ENCODE measurements around the gene PTX3.

PTX3 gene

GRCh38 chr3:157459706-157460105 is 23.1 kb downstream of the PTX3 start:
- Histone ChIP-seq H3K9me3 (ENCODE audit: low read length) (no peaks in the 10 kb centered on the region), H3K36me3 (ENCODE audit: insufficient read depth, low read length) (no peaks in the 10 kb centered on the region), H3K27ac (ENCODE audit: low read depth, low read length, poor library complexity, severe bottlenecking) (no peak overlapping the region), H3K79me2 (ENCODE audit: insufficient read depth, low read length) (no peaks in the 10 kb centered on the region), H3K4me2 (ENCODE audit: low read length) (no peak overlapping the region), H3F3A (ENCODE audit: insufficient read depth, low read length) (no peaks in the 10 kb centered on the region), H4K20me1 (ENCODE audit: insufficient read depth, low read length) (no peaks in the 10 kb centered on the region), H2AFZ (ENCODE audit: low read length) (no peak overlapping the region), H3K27me3 (ENCODE audit: insufficient read depth, low read length) (0 out of 2 replicates have a peak, but pooled peaks cover 3% of the 10 kb centered on the region), H3K9me2 (ENCODE audit: low read depth, low read length) (no peaks in the 10 kb centered on the region), H3K4me3 (ENCODE audit: low read depth, low read length, poor library complexity, severe bottlenecking) (no peak overlapping the region), H3K9ac (ENCODE audit: low read length) (no peak overlapping the region), H3K4me1 (ENCODE audit: insufficient read depth, low read length, severe bottlenecking) (no peaks in the 10 kb centered on the region)
- TF ChIP-seq CTCF (IDR thresholded peaks at IDR 0.05; ENCODE audit: low read length) (no peak), EZH2 (IDR thresholded peaks at IDR 0.05; ENCODE audit: borderline replicate concordance, low read length) (no peak)

GRCh38 chr3:157460253-157460652 is 23.6 kb downstream of the PTX3 start:
- Histone ChIP-seq H3K79me2 (ENCODE audit: insufficient read depth, low read length) (no peaks in the 10 kb centered on the region), H3K4me3 (ENCODE audit: low read depth, low read length, poor library complexity, severe bottlenecking) (no peak overlapping the region), H2AFZ (ENCODE audit: low read length) (no peak overlapping the region), H3F3A (ENCODE audit: insufficient read depth, low read length) (no peaks in the 10 kb centered on the region), H3K36me3 (ENCODE audit: insufficient read depth, low read length) (no peaks in the 10 kb centered on the region), H3K27ac (ENCODE audit: low read depth, low read length, poor library complexity, severe bottlenecking) (no peak overlapping the region), H3K27me3 (ENCODE audit: insufficient read depth, low read length) (0 out of 2 replicates have a peak, but pooled peaks cover 3% of the 10 kb centered on the region), H3K9me2 (ENCODE audit: low read depth, low read length) (no peaks in the 10 kb centered on the region), H4K20me1 (ENCODE audit: insufficient read depth, low read length) (no peaks in the 10 kb centered on the region), H3K4me2 (ENCODE audit: low read length) (no peak overlapping the region), H3K9ac (ENCODE audit: low read length) (no peak overlapping the region), H3K4me1 (ENCODE audit: insufficient read depth, low read length, severe bottlenecking) (no peaks in the 10 kb centered on the region), H3K9me3 (ENCODE audit: low read length) (no peaks in the 10 kb centered on the region)
- TF ChIP-seq EZH2 (IDR thresholded peaks at IDR 0.05; ENCODE audit: borderline replicate concordance, low read length): no peak
- no peak for TF ChIP-seq CTCF (IDR thresholded peaks at IDR 0.05; ENCODE audit: low read length)

- Histone ChIP-seq H3K36me3 (ENCODE audit: insufficient read depth, low read length) (no peaks in the 10 kb centered on the region), H4K20me1 (ENCODE audit: insufficient read depth, low read length) (no peaks in the 10 kb centered on the region), H3K9me2 (ENCODE audit: low read depth, low read length) (no peaks in the 10 kb centered on the region), H3K27me3 (ENCODE audit: insufficient read depth, low read length) (0 out of 2 replicates have a peak, but pooled peaks cover 3% of the 10 kb centered on the region), H3K4me1 (ENCODE audit: insufficient read depth, low read length, severe bottlenecking) (no peaks in the 10 kb centered on the region), H2AFZ (ENCODE audit: low read length) (no peak overlapping the region), H3K79me2 (ENCODE audit: insufficient read depth, low read length) (no peaks in the 10 kb centered on the region), H3K9ac (ENCODE audit: low read length) (no peak overlapping the region), H3F3A (ENCODE audit: insufficient read depth, low read length) (no peaks in the 10 kb centered on the region), H3K4me3 (ENCODE audit: low read depth, low read length, poor library complexity, severe bottlenecking) (no peak overlapping the region), H3K27ac (ENCODE audit: low read depth, low read length, poor library complexity, severe bottlenecking) (no peak overlapping the region), H3K4me2 (ENCODE audit: low read length) (no peak overlapping the region), H3K9me3 (ENCODE audit: low read length) (no peaks in the 10 kb centered on the region)
- TF ChIP-seq CTCF (IDR thresholded peaks at IDR 0.05; ENCODE audit: low read length) (no peak), EZH2 (IDR thresholded peaks at IDR 0.05; ENCODE audit: borderline replicate concordance, low read length) (no peak)
Observed at GRCh38 chr3:157463816-157464215, 27.2 kb downstream of the PTX3 start.

Data from OCI-LY1 (cell line).